Stimulated activated CD4-positive, alpha-beta T cell treated with anti-CD3 and anti-CD28 coated beads, Interleukin-12 subunit alpha, Interleukin-12 subunit beta, amount 100 ng/mL, for 24 hours (primary cell): Measurements from ENCODE around the gene NTM.

Experiments used
- DNase-seq, 2 experiments: peaks; one replicate each; pipeline ENCODE4 v3.0.0-alpha.2; 2020; ENCODE audit warnings: low read depth in 2 of 2

The NTM gene

GRCh38 chr11:131549770-131550169 is 179.4 kb downstream of the NTM start:
- no peak for DNase-seq

GRCh38 chr11:131560287-131560686 is 189.9 kb downstream of the NTM start:
- DNase-seq = no peak

- no peak for DNase-seq
Measured at GRCh38 chr11:131561501-131561900, 191.1 kb downstream of the NTM start.

- DNase-seq = no peak
Measured at GRCh38 chr11:131561972-131562371, 191.6 kb downstream of the NTM start.

- DNase-seq = no peak
Measured at GRCh38 chr11:131568318-131568717, 197.9 kb downstream of the NTM start.

GRCh38 chr11:131571571-131571970 is 201.2 kb downstream of the NTM start:
- DNase-seq = no peak

- no peak for DNase-seq
Measured at GRCh38 chr11:131572423-131572822, 202.0 kb downstream of the NTM start.

GRCh38 chr11:131579932-131580387 is 209.5 kb downstream of the NTM start:
- no peak for DNase-seq

GRCh38 chr11:131580476-131580875 is 210.1 kb downstream of the NTM start:
- DNase-seq = no peak

- no peak for DNase-seq
Measured at GRCh38 chr11:131581046-131581445, 210.6 kb downstream of the NTM start.

- no peak for DNase-seq
Measured at GRCh38 chr11:131582021-131582525, 211.7 kb downstream of the NTM start.

GRCh38 chr11:131583421-131583820 is 213.0 kb downstream of the NTM start:
- DNase-seq = no peak

GRCh38 chr11:131583938-131584337 is 213.5 kb downstream of the NTM start:
- DNase-seq = no peak

GRCh38 chr11:131584785-131585592 is 214.6 kb downstream of the NTM start:
- DNase-seq = no peak

- DNase-seq = no peak
Measured at GRCh38 chr11:131588057-131588456, 217.6 kb downstream of the NTM start.

- DNase-seq = no peak
Measured at GRCh38 chr11:131591051-131591461, 220.6 kb downstream of the NTM start.

GRCh38 chr11:131592152-131592551 is 221.7 kb downstream of the NTM start:
- no peak for DNase-seq

- DNase-seq = no peak
Measured at GRCh38 chr11:131592734-131593133, 222.3 kb downstream of the NTM start.

GRCh38 chr11:131593301-131593700 is 222.9 kb downstream of the NTM start:
- DNase-seq = no peak

GRCh38 chr11:131595797-131596196 is 225.4 kb downstream of the NTM start:
- DNase-seq = no peak

- DNase-seq = no peak
Measured at GRCh38 chr11:131597890-131598289, 227.5 kb downstream of the NTM start.

- no peak for DNase-seq
Measured at GRCh38 chr11:131598305-131598704, 227.9 kb downstream of the NTM start.

- no peak for DNase-seq
Measured at GRCh38 chr11:131599285-131599684, 228.9 kb downstream of the NTM start.

- no peak for DNase-seq
Measured at GRCh38 chr11:131600628-131601027, 230.2 kb downstream of the NTM start.
